GM12878 (cell line): ENCODE results near the gene SBK2. TPM values are rescaled to one million over a fixed set of nuclear protein-coding genes. Genes with fewer than 3 reads are reported as not detected.

Source experiments
- ATAC-seq: fragments of 200-7000 bp; cut with Tn5 transposase; 3 replicates; pipeline ENCODE4 v1.9.1; 2020; ENCODE audit warnings: mild to moderate bottlenecking, moderate library complexity
- BruUV-seq: library from RNA; stranded (reverse); fragments of 400-500 nt; replicated peaks from 2 replicates; lab custom pipeline; 2021; lab: Mats Ljungman, UMichigan
- CTCF ChIA-PET: fragments of 300-600 bp; sonication (Branson Sonifier 250); formaldehyde crosslinking; extraction: SDS; loops from one replicate; lab custom pipeline; 2021; ENCODE audit warnings: inconsistent platforms; lab: Yijun Ruan, JAX
- POLR2A ChIA-PET: fragments of 350-600 bp; formaldehyde crosslinking; extraction: SDS; loops from one replicate; lab custom pipeline; 2021; ENCODE audit warnings: inconsistent platforms; lab: Charles Lee
- RAD21 ChIA-PET: fragments of 300-600 bp; sonication (Branson Sonifier 250); formaldehyde crosslinking; loops from one replicate; lab custom pipeline; 2023; ENCODE audit warnings: antibody characterized with exemption; ENCODE audit not compliant: unreplicated experiment; lab: Charles Lee
- SMC1A ChIA-PET: fragments of 300-600 bp; sonication (Branson Sonifier 250); formaldehyde crosslinking; loops from one replicate; lab custom pipeline; 2023; ENCODE audit not compliant: unreplicated experiment, uncharacterized antibody; lab: Charles Lee
- DNase-seq: peaks from one replicate; pipeline ENCODE4 v3.0.0-alpha.2; 2011; ENCODE audit warnings: low read depth, low spot score
- FAIRE-seq: peaks from 3 replicates; lab custom pipeline; 2011; peaks lifted over from hg19 to GRCh38; lab: Jason Lieb, UNC
- H2AFZ ChIP-seq: 2 replicates; pipeline ENCODE4 v1.6.0; 2011; ENCODE audit warnings: low read depth, low read length, control low read depth; ENCODE audit not compliant: control insufficient read depth
- H3K27ac ChIP-seq: 2 replicates; pipeline ENCODE4 v1.5.1; 2011; ENCODE audit warnings: control low read depth; ENCODE audit not compliant: control insufficient read depth, insufficient read depth
- H3K27me3 ChIP-seq, 2 experiments: replicated peaks in 1 of 2; 2 replicates each; pipeline versions ENCODE4 v1.6.0 to v1.6.1; 2011; ENCODE audit warnings: low read length in 1 of 2; ENCODE audit not compliant: control insufficient read depth in 2 of 2, insufficient read depth in 2 of 2
- H3K36me3 ChIP-seq, 2 experiments: 2 replicates each; pipeline ENCODE4 v1.5.1; 2011; ENCODE audit warnings: low read length in 1 of 2; ENCODE audit not compliant: control insufficient read depth in 2 of 2, insufficient read depth in 2 of 2
- H3K4me1 ChIP-seq: 2 replicates; pipeline ENCODE4 v1.6.1; 2011; ENCODE audit warnings: mild to moderate bottlenecking, low read length, moderate library complexity, mixed read lengths; ENCODE audit not compliant: control insufficient read depth, insufficient read depth
- H3K4me2 ChIP-seq: 2 replicates; pipeline ENCODE4 v1.6.0; 2011; ENCODE audit warnings: control low read depth; ENCODE audit not compliant: control insufficient read depth, insufficient read depth
- H3K4me3 ChIP-seq: fragments of 200-600 bp; sonication (generic); 2 replicates; pipeline ENCODE4 v1.5.1; 2016
- H3K79me2 ChIP-seq: 2 replicates; pipeline ENCODE4 v1.6.0; 2011; ENCODE audit warnings: low read length; ENCODE audit not compliant: control insufficient read depth, insufficient read depth
- H3K9ac ChIP-seq: 2 replicates; pipeline ENCODE4 v1.8.0; 2011; ENCODE audit warnings: low read length, control low read depth, mixed read lengths; ENCODE audit not compliant: control insufficient read depth, insufficient read depth
- H3K9me3 ChIP-seq: replicated peaks from 3 replicates; pipeline ENCODE4 v1.5.1; 2011; ENCODE audit warnings: mild to moderate bottlenecking, low read length; ENCODE audit not compliant: control insufficient read depth, insufficient read depth
- H4K20me1 ChIP-seq: 2 replicates; pipeline ENCODE4 v1.6.0; 2011; ENCODE audit not compliant: control insufficient read depth, insufficient read depth
- CREB1 ChIP-seq: IDR thresholded peaks from 2 replicates; pipeline ENCODE4 v1.6.1; 2012; ENCODE audit warnings: low read depth, mild to moderate bottlenecking, inconsistent platforms
- EGR1 ChIP-seq, 2 experiments: IDR thresholded peaks; 1 replicate in 1 of 2; 2 replicates in 1 of 2; pipeline ENCODE4 v1.6.1; 2011 to 2012; ENCODE audit warnings: low read depth in 2 of 2, low read length in 2 of 2, borderline replicate concordance in 1 of 2, mild to moderate bottlenecking in 1 of 2, moderate library complexity in 1 of 2
- FOXK2 ChIP-seq: fragments of 450-650 bp; IDR thresholded peaks from 2 replicates; pipeline ENCODE4 v1.6.1; 2017; ENCODE audit warnings: mild to moderate bottlenecking, moderate library complexity
- NFYA ChIP-seq: IDR thresholded peaks from 2 replicates; pipeline ENCODE4 v1.6.1; 2011; ENCODE audit warnings: low read depth, mild to moderate bottlenecking, low read length, improper control_type of control experiment, borderline replicate concordance
- RUNX3 ChIP-seq: IDR thresholded peaks from 2 replicates; pipeline ENCODE4 v1.6.1; 2012; ENCODE audit warnings: low read length, inconsistent platforms
- SMC3 ChIP-seq: IDR thresholded peaks from 2 replicates; pipeline ENCODE4 v1.6.1; 2011; ENCODE audit warnings: low read length, improper control_type of control experiment, borderline replicate concordance
- SREBF1 ChIP-seq: IDR thresholded peaks from 2 replicates; pipeline ENCODE4 v1.6.1; 2012; ENCODE audit warnings: mild to moderate bottlenecking, low read length
- TARDBP ChIP-seq: IDR thresholded peaks from 2 replicates; pipeline ENCODE4 v1.6.1; 2016; ENCODE audit warnings: borderline replicate concordance
- YBX1 ChIP-seq: fragments of 450-650 bp; IDR thresholded peaks from 2 replicates; pipeline ENCODE4 v1.6.1; 2016; ENCODE audit warnings: antibody characterized with exemption
- WGBS: methylation state at CpG from one replicate; pipeline ENCODE4 v1.1.6; 2016; ENCODE audit warnings: low lambda C conversion rate; ENCODE audit not compliant: insufficient replicate concordance, insufficient coverage; ENCODE audit errors: missing lambda C conversion rate; 5-methylcytosine and 5-hydroxymethylcytosine counted together
- in situ Hi-C: fragments of 300-500 bp; cut with MboI; formaldehyde crosslinking; loops from 9 replicates; pipeline ENCODE4 v1.14.3; 2018; ENCODE audit warnings: mixed read lengths
- intact Hi-C: fragments of 100-400 bp; cut with micrococcal nuclease; formaldehyde crosslinking; loops from one replicate; pipeline ENCODE4 v1.14.2; 2022; ENCODE audit not compliant: unreplicated experiment
- polyA plus RNA-seq, 11 experiments: library from polyadenylated mRNA; depleted of rRNA in 4 of 11; unstranded in 6 of 11; stranded (reverse) in 5 of 11; fragments of >200 nt; fragmentation: Nextera tagmentation in 4 of 11; fragmentation: Illumina TruSeq in 1 of 11; extraction: Ambion mirVana in 4 of 11; extraction: Trizol in 1 of 11; gene quantifications; 1 replicate in 1 of 11; 2 replicates in 10 of 11; pipeline versions ENCODE4 v1.2.1 to v1.2.3, GENCODE V29; 2011 to 2016; ENCODE audit warnings: inconsistent platforms in 2 of 11, missing spikeins in 2 of 11, low read depth in 1 of 11
- total RNA-seq, 4 experiments: library from RNA; depleted of rRNA in 3 of 4; stranded (reverse); fragments of >200 nt in 3 of 4; fragmentation: Illumina TruSeq in 1 of 4; extraction: Trizol in 1 of 4; gene quantifications; 2 replicates each; pipeline versions ENCODE4 v1.2.1 to v1.2.3, GENCODE V29; 2013 to 2021
- TF ChIP-seq, protein P1 (sequence below): fragments of 450-650 bp; conservative IDR thresholded peaks from 2 replicates; pipeline ENCODE4 v1.6.1; 2017; ENCODE audit warnings: mild to moderate bottlenecking, moderate library complexity

The SBK2 gene
- total and polyA plus RNA-seq, 10 of the 15 experiments (the other 5 are each of a cell fraction or from before 2014, with no cell fraction given), result not detected

DNA sequence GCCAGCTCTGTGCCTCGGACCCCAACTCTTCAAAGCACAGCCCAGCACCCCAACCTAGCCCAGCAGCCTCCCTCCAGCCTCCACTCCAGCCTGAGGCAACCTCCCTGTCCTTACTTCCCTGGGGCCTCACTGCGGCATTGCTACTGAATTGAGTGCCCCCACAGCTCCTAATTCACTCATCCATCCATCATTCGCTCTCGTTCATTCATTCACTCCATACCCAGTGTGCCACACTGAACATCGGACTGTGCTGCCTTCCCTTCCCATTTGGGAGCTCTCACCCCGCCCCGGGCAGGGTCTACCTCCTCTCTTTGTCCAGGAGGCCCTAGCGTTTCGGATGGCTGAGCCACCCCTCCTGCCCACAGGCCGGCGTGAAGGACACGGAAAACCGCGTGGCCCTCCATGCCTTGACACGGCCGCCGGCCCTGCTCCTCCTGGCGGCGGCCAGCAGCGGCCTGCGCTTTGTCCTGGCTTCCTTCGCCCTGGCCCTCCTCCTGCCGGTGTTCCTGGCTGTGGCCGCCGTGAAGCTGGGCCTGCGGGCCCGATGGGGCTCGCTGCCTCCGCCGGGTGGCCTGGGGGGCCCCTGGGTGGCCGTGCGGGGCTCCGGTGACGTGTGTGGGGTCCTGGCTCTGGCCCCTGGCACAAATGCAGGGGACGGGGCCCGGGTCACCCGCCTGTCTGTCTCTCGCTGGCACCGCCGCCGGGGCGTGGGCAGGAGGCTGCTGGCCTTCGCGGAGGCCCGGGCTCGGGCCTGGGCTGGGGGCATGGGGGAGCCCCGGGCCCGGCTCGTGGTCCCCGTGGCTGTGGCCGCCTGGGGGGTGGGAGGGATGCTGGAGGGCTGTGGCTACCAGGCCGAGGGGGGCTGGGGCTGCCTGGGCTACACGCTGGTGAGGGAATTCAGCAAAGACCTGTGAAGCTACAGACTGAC, 50.6 kb downstream of the SBK2 start:
- ATAC-seq, result no peak
- H3K4me3 ChIP-seq, result no peak overlapping the region
- intact Hi-C loops, result no loop called here
- no peak for DNase-seq
- no peaks in the 10 kb centered on the region for H3K27me3 ChIP-seq
- no peak overlapping the region for H3K27ac ChIP-seq
- H2AFZ ChIP-seq, result no peak overlapping the region
- SMC1A ChIA-PET, result interaction anchor here (1.2 to 1.8 kb wide), 5 partner anchors 9 to 18 kb away, joined by 3 to 7 read pairs (median 5); partner anchors contain the start of gene ZNF628
- H3K36me3 ChIP-seq, result peaks cover 0 to 8% of the 10 kb centered on the region in 2 experiments; a peak in 2 of 4 replicates
- TF ChIP-seq RUNX3 (no peak), NFYA (no peak), FOXK2 (no peak), EGR1 (IDR thresholded peaks at IDR 0.05; ENCODE audit: borderline replicate concordance in 1 of 2, low read depth in 2 of 2, low read length in 2 of 2) (no peak), CREB1 (no peak), SREBF1 (no peak), SMC3 (no peak), YBX1 (no peak), TARDBP (no peak)
- TF ChIP-seq, protein P1, sequence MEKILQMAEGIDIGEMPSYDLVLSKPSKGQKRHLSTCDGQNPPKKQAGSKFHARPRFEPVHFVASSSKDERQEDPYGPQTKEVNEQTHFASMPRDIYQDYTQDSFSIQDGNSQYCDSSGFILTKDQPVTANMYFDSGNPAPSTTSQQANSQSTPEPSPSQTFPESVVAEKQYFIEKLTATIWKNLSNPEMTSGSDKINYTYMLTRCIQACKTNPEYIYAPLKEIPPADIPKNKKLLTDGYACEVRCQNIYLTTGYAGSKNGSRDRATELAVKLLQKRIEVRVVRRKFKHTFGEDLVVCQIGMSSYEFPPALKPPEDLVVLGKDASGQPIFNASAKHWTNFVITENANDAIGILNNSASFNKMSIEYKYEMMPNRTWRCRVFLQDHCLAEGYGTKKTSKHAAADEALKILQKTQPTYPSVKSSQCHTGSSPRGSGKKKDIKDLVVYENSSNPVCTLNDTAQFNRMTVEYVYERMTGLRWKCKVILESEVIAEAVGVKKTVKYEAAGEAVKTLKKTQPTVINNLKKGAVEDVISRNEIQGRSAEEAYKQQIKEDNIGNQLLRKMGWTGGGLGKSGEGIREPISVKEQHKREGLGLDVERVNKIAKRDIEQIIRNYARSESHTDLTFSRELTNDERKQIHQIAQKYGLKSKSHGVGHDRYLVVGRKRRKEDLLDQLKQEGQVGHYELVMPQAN, result no peak
- peaks cover 6% of the 10 kb centered on the region for H3K4me1 ChIP-seq
- POLR2A ChIA-PET, result interaction anchor here (1.6 kb wide), 1 partner anchor 10 kb away, joined by 4 read pairs; the partner anchor contains the start of gene ZNF628
- no peak overlapping the region for H3K9ac ChIP-seq
- BruUV-seq, result no TSS peak
- WGBS, result 92% methylated on average over 34 of the region's 53 CpGs
- RAD21 ChIA-PET, result no interaction called here
- no peaks in the 10 kb centered on the region; the same call in 1 of the 2 replicates for H3K79me2 ChIP-seq
- CTCF ChIA-PET, result interaction anchor here (1.6 to 3.4 kb wide), 4 partner anchors 10 to 19 kb away, joined by 4 to 22 read pairs (median 12); partner anchors contain the start of gene ZNF628
- no peak overlapping the region for H3K4me2 ChIP-seq
- in situ Hi-C loops, result no loop called here
- FAIRE-seq, result no peak
- no peaks in the 10 kb centered on the region for H3K9me3 ChIP-seq
- no peaks in the 10 kb centered on the region for H4K20me1 ChIP-seq
